AG08396 (cell line): Measurements from ENCODE around the gene FRG2B.
"Not testable (repeated sequence)": the region's sequence is repeated elsewhere in the genome, so short reads cannot be mapped to it uniquely, and the experiment has no call there.

ENCODE experiments used
- DNase-seq: peaks from one replicate; pipeline ENCODE4 v3.0.0; 2012; ENCODE audit warnings: low spot score, mixed read lengths

FRG2B gene

GRCh38 chr10:133599869-133600268, 26.7 kb downstream of the FRG2B start:
- DNase-seq: not testable (repeated sequence)

DNA sequence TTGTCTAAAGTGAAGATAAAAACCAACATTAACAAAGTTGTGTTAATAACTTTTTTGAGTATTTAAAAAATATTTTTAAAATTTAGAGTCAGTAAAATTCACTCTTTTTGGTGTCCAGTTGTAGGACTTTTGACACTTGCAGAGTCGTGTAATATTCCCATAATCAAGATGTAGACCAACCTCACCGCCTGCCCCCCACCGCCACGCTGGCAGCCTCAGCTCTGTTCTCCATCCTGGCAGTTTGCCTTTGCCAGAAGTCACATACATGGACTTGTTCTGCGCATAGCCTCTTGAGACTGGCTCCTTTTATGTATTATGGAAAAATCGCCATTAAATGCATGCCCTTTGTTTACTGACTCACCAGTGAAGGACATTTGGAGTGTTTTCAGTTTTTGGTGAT, 33.9 kb downstream of the FRG2B start:
- DNase-seq: no peak

DNA sequence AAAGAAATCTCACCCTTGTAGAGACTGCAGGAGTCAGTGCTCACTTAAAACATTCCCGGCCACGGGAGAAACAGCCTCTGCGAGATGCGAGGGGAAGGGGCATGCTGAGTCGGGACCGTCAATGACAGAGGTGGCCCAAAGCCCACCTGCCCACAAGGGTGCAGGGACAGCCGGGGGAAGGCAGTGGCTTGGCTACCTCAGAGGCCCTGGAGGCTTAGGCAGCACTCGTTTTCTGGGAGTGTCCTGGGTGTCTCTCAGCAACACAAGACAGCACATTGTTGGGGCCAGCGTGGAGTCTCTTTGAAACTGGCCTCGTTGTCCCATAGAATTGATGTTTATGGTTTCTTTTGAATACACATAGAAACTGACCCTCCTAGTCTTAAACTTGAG, 35.6 kb downstream of the FRG2B start:
- peak; percentile 4 for DNase-seq

DNA sequence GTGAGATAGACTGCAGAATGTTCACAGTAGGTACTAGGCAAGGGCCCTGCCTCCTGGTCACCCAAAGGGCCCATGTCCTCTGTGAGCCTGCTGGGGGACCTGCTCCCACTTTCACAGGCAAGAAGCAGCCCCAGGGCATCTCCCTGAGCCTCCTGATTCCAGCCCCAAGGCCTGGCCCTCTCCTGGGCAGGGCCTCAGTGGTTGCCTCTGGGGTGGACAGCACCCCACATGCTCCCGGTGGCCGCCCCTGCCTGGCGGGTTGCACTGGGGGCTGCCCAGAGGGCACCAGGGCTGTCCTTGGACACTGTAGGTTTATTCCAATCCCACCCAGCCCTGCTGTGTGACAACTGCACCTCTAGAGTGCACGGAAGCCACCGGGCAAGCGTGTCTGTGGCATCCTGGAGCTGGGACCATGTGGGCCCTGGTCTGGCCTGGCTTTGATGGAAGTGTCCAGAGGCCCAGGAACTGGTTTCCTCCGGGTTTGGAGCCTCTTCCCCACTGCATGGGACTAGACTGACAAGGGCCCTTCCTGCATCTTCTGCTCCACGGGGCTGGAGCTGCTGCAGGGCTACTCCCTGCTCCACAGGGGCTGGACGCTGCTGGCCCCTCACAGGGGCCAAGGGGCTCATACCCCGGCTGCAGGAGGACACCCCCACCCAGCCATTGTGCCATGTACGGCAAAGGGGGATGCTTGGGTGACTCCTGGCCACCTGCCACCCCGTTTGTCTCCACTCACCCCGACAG, 36.2 kb downstream of the FRG2B start:
- DNase-seq: no peak

- DNase-seq: not testable (repeated sequence)
Measured at GRCh38 chr10:133577037-133577436, 49.6 kb downstream of the FRG2B start.
